ENCODE results near the gene FATE1. TPM values are rescaled to one million over a fixed set of nuclear protein-coding genes. Genes with fewer than 3 reads are reported as not detected.

FATE1 gene
- total RNA-seq, 1 donor from 2014 or later, result not detected

GRCh38 chrX:151734446-151734845 lies 18.6 kb downstream of the FATE1 start, which contains the start of gene CNGA2:
CNGA2 (plus strand) TSS chrX:151734746; CDS start chrX:151738484, 3,738 bp downstream.
- intact Hi-C loops (cut with micrococcal nuclease), result no loop called here
- Histone ChIP-seq H3K27me3 (ENCODE audit: low read depth) (no peaks in the 10 kb centered on the region), H3K4me3 (no peak within 1 kb of the TSS), H3K4me1 (no peaks in the 10 kb centered on the region), H3K9me3 (replicated peaks) (no peaks in the 10 kb centered on the region), H3K27ac (replicated peaks) (no peak within 1 kb of the TSS), H3K36me3 (no peaks in the 10 kb centered on the region)
- no peak for TF ChIP-seq CTCF (IDR thresholded peaks at IDR 0.05; ENCODE audit: borderline replicate concordance)
- DNase-seq, result no peak

DNA sequence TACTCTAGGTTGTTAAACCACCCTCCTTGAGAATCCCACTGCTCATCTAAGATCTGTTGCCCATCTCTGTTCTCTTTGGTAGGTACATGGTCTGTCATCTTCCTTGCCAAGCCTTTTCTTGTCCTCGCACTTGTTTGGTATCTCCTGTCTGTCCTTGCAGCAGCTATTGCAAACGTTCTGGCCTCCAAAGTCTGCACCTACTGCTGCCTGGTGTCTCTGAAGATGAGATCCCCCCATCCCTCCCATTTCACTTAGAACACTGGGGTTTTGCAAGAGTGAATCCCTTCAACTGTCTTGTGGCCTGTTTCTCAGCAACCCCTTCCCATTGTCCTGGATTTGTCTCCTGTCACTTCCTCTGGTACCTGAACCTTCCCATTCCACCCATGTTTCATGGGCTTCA lies 19.4 kb downstream of the FATE1 start:
- H3K4me3 ChIP-seq, result no peak overlapping the region
- H3K27me3 ChIP-seq (ENCODE audit: low read depth), result no peaks in the 10 kb centered on the region
- DNase-seq, result no peak
- TF ChIP-seq CTCF (IDR thresholded peaks at IDR 0.05; ENCODE audit: borderline replicate concordance), result no peak
- no peak overlapping the region for H3K27ac ChIP-seq (replicated peaks)
- no peaks in the 10 kb centered on the region for H3K36me3 ChIP-seq
- intact Hi-C loops (cut with micrococcal nuclease), result no loop called here
- H3K4me1 ChIP-seq, result no peaks in the 10 kb centered on the region
- no peaks in the 10 kb centered on the region for H3K9me3 ChIP-seq (replicated peaks)

DNA sequence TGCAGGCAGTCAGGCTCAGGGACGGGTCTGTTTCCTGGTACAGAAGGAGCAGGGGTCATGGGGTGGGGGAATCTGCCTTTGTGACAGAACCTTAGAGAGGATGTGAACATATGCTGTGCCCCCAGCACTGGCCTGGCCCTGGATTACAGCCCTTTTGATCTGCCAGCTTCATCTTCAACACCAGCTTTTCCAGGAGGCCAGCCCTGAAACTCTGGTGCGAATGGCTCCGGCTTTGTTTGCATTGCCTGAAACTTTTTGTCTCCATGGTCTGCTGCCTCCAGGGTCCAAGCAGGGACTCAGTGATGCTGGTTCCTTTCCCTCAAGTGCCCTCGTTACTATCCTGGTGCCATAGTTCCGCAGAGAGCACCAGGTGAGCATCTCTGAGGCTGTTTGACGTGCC lies 20.9 kb downstream of the FATE1 start:
- no peak for TF ChIP-seq CTCF (IDR thresholded peaks at IDR 0.05; ENCODE audit: borderline replicate concordance)
- H3K4me1 ChIP-seq, result no peaks in the 10 kb centered on the region
- no peaks in the 10 kb centered on the region for H3K9me3 ChIP-seq (replicated peaks)
- H3K36me3 ChIP-seq, result no peaks in the 10 kb centered on the region
- no peak overlapping the region for H3K4me3 ChIP-seq
- intact Hi-C loops (cut with micrococcal nuclease), result no loop called here
- H3K27ac ChIP-seq (replicated peaks), result no peak overlapping the region
- H3K27me3 ChIP-seq (ENCODE audit: low read depth), result no peaks in the 10 kb centered on the region
- no peak for DNase-seq

GRCh38 chrX:151737494-151737893 lies 21.7 kb downstream of the FATE1 start:
- Histone ChIP-seq H3K4me1 (no peaks in the 10 kb centered on the region), H3K9me3 (replicated peaks) (no peaks in the 10 kb centered on the region), H3K27me3 (ENCODE audit: low read depth) (no peaks in the 10 kb centered on the region), H3K4me3 (no peak overlapping the region), H3K27ac (replicated peaks) (no peak overlapping the region), H3K36me3 (no peaks in the 10 kb centered on the region)
- DNase-seq, result no peak
- intact Hi-C loops (cut with micrococcal nuclease), result no loop called here
- TF ChIP-seq CTCF (IDR thresholded peaks at IDR 0.05; ENCODE audit: borderline replicate concordance), result no peak

GRCh38 chrX:151738751-151739150 lies 22.9 kb downstream of the FATE1 start:
- no peak for DNase-seq
- intact Hi-C loops (cut with micrococcal nuclease), result no loop called here
- Histone ChIP-seq H3K4me1 (no peaks in the 10 kb centered on the region), H3K9me3 (replicated peaks) (no peaks in the 10 kb centered on the region), H3K27me3 (ENCODE audit: low read depth) (no peaks in the 10 kb centered on the region), H3K27ac (replicated peaks) (no peak overlapping the region), H3K36me3 (no peaks in the 10 kb centered on the region), H3K4me3 (no peak overlapping the region)
- no peak for TF ChIP-seq CTCF (IDR thresholded peaks at IDR 0.05; ENCODE audit: borderline replicate concordance)

- Histone ChIP-seq H3K4me1 (no peaks in the 10 kb centered on the region), H3K4me3 (no peak overlapping the region), H3K27me3 (ENCODE audit: low read depth) (no peaks in the 10 kb centered on the region), H3K36me3 (no peaks in the 10 kb centered on the region), H3K9me3 (replicated peaks) (no peaks in the 10 kb centered on the region), H3K27ac (replicated peaks) (no peak overlapping the region)
- intact Hi-C loops (cut with micrococcal nuclease), result no loop called here
- DNase-seq, result no peak
- TF ChIP-seq CTCF (IDR thresholded peaks at IDR 0.05; ENCODE audit: borderline replicate concordance), result no peak
These were observed 25.8 kb downstream of the FATE1 start for GRCh38 chrX:151741606-151742005.

Measured in left ventricle myocardium inferior (tissue), 1 donor.